MM.1S (cell line): ENCODE data around the gene IZUMO2.

Experiments used
- DNase-seq: peaks from one replicate; pipeline ENCODE4 v3.0.0-alpha.2; 2015
- H2AFZ ChIP-seq: fragments of 300-600 bp; sonication (generic); 2 replicates; pipeline ENCODE4 v1.6.0; 2016; ENCODE audit warnings: antibody characterized with exemption, low read length
- H3F3A ChIP-seq: fragments of 300-600 bp; sonication (generic); 2 replicates; pipeline ENCODE4 v1.6.1; 2016; ENCODE audit warnings: mild to moderate bottlenecking, antibody characterized with exemption, low read length, moderate library complexity, mixed read lengths; ENCODE audit not compliant: insufficient read depth
- H3K27ac ChIP-seq: fragments of 300-600 bp; sonication (generic); 2 replicates; pipeline ENCODE4 v1.5.1; 2016; ENCODE audit warnings: mild to moderate bottlenecking, low read length
- H3K27me3 ChIP-seq: fragments of 300-600 bp; sonication (generic); replicated peaks from 2 replicates; pipeline ENCODE4 v1.6.0; 2016; ENCODE audit warnings: low read length; ENCODE audit not compliant: insufficient read depth
- H3K36me3 ChIP-seq: fragments of 300-600 bp; sonication (generic); replicated peaks from 2 replicates; pipeline ENCODE4 v1.6.1; 2016; ENCODE audit warnings: mild to moderate bottlenecking, low read length, mixed read lengths; ENCODE audit not compliant: insufficient read depth
- H3K4me1 ChIP-seq: fragments of 300-600 bp; sonication (generic); 2 replicates; pipeline ENCODE4 v1.6.1; 2016; ENCODE audit warnings: low read length, mixed read lengths
- H3K4me2 ChIP-seq: fragments of 300-600 bp; sonication (generic); 2 replicates; pipeline ENCODE4 v1.6.0; 2016; ENCODE audit warnings: low read depth, low read length
- H3K4me3 ChIP-seq: fragments of 300-600 bp; sonication (generic); 2 replicates; pipeline ENCODE4 v1.5.1; 2016; ENCODE audit warnings: low read length, mixed read lengths
- H3K79me2 ChIP-seq: fragments of 300-600 bp; sonication (generic); 2 replicates; pipeline ENCODE4 v1.6.1; 2016; ENCODE audit warnings: mixed run types, low read length, mixed read lengths
- H3K9ac ChIP-seq: fragments of 300-600 bp; sonication (generic); 2 replicates; pipeline ENCODE4 v1.6.1; 2016; ENCODE audit warnings: low read length, mixed read lengths
- H3K9me2 ChIP-seq: fragments of 300-600 bp; sonication (generic); replicated peaks from 2 replicates; pipeline ENCODE4 v1.6.1; 2016; ENCODE audit warnings: mild to moderate bottlenecking, low read length, mixed read lengths; ENCODE audit not compliant: insufficient read depth
- H3K9me3 ChIP-seq: fragments of 300-600 bp; sonication (generic); replicated peaks from 2 replicates; pipeline ENCODE4 v1.6.1; 2016; ENCODE audit warnings: mild to moderate bottlenecking, low read length, mixed read lengths; ENCODE audit not compliant: insufficient read depth
- H4K20me1 ChIP-seq: fragments of 300-600 bp; sonication (generic); 2 replicates; pipeline ENCODE4 v1.6.1; 2016; ENCODE audit warnings: mild to moderate bottlenecking, low read length, moderate library complexity, mixed read lengths; ENCODE audit not compliant: insufficient read depth
- EZH2 ChIP-seq: fragments of 300-600 bp; sonication (generic); optimal IDR thresholded peaks from 2 replicates; pipeline ENCODE3; 2017; ENCODE audit warnings: low read depth, mild to moderate bottlenecking, antibody characterized with exemption, low read length, mixed read lengths
- EZH2phosphoT487 ChIP-seq: fragments of 300-600 bp; sonication (generic); IDR thresholded peaks from 2 replicates; pipeline ENCODE4 v1.6.1; 2018; ENCODE audit warnings: antibody characterized with exemption, low read length
- TF ChIP-seq, protein P1 (sequence below): fragments of 300-600 bp; sonication (generic); IDR thresholded peaks from 2 replicates; pipeline ENCODE4 v1.5.1; 2016; ENCODE audit warnings: antibody characterized with exemption, low read length, mixed read lengths

Gene IZUMO2

GRCh38 chr19:50202962-50203280, 39.8 kb upstream of the IZUMO2 start:
- no peak overlapping the region for H2AFZ ChIP-seq
- no peak overlapping the region for H3K27ac ChIP-seq
- DNase-seq = no peak

GRCh38 chr19:50202386-50202785, 39.3 kb upstream of the IZUMO2 start:
- no peak overlapping the region for H3K4me3 ChIP-seq
- peaks cover 62% of the 10 kb centered on the region for H3K27me3 ChIP-seq
- H3K79me2 ChIP-seq = no peaks in the 10 kb centered on the region
- H3K4me2 ChIP-seq = no peak overlapping the region
- no peaks in the 10 kb centered on the region for H3K36me3 ChIP-seq
- no peaks in the 10 kb centered on the region for H3K9me2 ChIP-seq
- no peak overlapping the region for H3K27ac ChIP-seq
- no peaks in the 10 kb centered on the region for H4K20me1 ChIP-seq
- no peak for DNase-seq
- H3K4me1 ChIP-seq = no peaks in the 10 kb centered on the region
- H3K9me3 ChIP-seq = no peaks in the 10 kb centered on the region
- H3F3A ChIP-seq = no peaks in the 10 kb centered on the region
- H3K9ac ChIP-seq = no peak overlapping the region
- H2AFZ ChIP-seq = no peak overlapping the region
- TF ChIP-seq EZH2phosphoT487 = no peak
- TF ChIP-seq, protein P1, sequence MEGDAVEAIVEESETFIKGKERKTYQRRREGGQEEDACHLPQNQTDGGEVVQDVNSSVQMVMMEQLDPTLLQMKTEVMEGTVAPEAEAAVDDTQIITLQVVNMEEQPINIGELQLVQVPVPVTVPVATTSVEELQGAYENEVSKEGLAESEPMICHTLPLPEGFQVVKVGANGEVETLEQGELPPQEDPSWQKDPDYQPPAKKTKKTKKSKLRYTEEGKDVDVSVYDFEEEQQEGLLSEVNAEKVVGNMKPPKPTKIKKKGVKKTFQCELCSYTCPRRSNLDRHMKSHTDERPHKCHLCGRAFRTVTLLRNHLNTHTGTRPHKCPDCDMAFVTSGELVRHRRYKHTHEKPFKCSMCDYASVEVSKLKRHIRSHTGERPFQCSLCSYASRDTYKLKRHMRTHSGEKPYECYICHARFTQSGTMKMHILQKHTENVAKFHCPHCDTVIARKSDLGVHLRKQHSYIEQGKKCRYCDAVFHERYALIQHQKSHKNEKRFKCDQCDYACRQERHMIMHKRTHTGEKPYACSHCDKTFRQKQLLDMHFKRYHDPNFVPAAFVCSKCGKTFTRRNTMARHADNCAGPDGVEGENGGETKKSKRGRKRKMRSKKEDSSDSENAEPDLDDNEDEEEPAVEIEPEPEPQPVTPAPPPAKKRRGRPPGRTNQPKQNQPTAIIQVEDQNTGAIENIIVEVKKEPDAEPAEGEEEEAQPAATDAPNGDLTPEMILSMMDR = no peak
- no peak for TF ChIP-seq EZH2

More at GRCh38 chr19:50202962-50203280, 39.8 kb upstream of the IZUMO2 start:
- Histone ChIP-seq H3K9me3 (no peaks in the 10 kb centered on the region), H3K4me2 (no peak overlapping the region), H3K79me2 (no peaks in the 10 kb centered on the region), H4K20me1 (no peaks in the 10 kb centered on the region), H3K36me3 (no peaks in the 10 kb centered on the region), H3K9me2 (no peaks in the 10 kb centered on the region), H3K4me3 (no peak overlapping the region), H3F3A (no peaks in the 10 kb centered on the region), H3K4me1 (no peaks in the 10 kb centered on the region), H3K9ac (no peak overlapping the region), H3K27me3 (peaks cover 67% of the 10 kb centered on the region)
- TF ChIP-seq EZH2 = no peak
- TF ChIP-seq EZH2phosphoT487 = no peak
- TF ChIP-seq, protein P1 = no peak

DNA sequence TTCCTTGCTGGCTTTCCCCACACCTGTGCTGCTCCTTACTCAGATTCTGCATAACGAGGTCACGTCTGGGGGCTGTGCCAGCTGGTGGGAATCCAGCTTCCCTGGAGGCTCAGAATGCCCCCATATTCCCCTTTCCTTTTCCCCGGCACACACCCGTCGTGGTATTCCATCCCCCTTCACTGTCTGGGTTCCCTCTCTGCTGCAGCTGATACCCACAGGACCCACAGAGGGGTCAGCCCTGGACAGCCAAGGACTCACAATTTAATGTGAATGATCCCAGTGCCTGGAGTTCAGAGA, 36.1 kb upstream of the IZUMO2 start:
- Histone ChIP-seq H2AFZ (no peak overlapping the region), H3K9ac (no peak overlapping the region), H3K9me3 (no peaks in the 10 kb centered on the region), H3K27ac (no peak overlapping the region), H3K79me2 (no peaks in the 10 kb centered on the region), H3F3A (no peaks in the 10 kb centered on the region), H3K27me3 (peaks cover 40% of the 10 kb centered on the region), H3K4me3 (no peak overlapping the region), H3K4me1 (no peaks in the 10 kb centered on the region), H4K20me1 (no peaks in the 10 kb centered on the region), H3K9me2 (no peaks in the 10 kb centered on the region), H3K36me3 (no peaks in the 10 kb centered on the region), H3K4me2 (no peak overlapping the region)
- no peak for DNase-seq
- TF ChIP-seq, protein P1 = no peak
- no peak for TF ChIP-seq EZH2phosphoT487
- TF ChIP-seq EZH2 = no peak
